H1 (cell line): ENCODE measurements around the gene XRN2.

ENCODE experiments used
- CREB1 ChIP-seq: IDR thresholded peaks from 2 replicates; pipeline ENCODE4 v1.6.1; 2012; ENCODE audit warnings: inconsistent platforms
- EZH2 ChIP-seq: fragments of 200-600 bp; sonication (generic); IDR thresholded peaks from 2 replicates; pipeline ENCODE4 v1.7.1; 2012; ENCODE audit warnings: low read depth, mild to moderate bottlenecking, moderate library complexity, low read length, inconsistent platforms; ENCODE audit not compliant: severe bottlenecking
- GABPA ChIP-seq: IDR thresholded peaks from 2 replicates; pipeline ENCODE4 v1.6.1; 2011; ENCODE audit warnings: mild to moderate bottlenecking, low read length, moderate library complexity, borderline replicate concordance; ENCODE audit not compliant: insufficient read depth
- KDM1A ChIP-seq: fragments of 200-600, 300-600 bp; sonication (generic); IDR thresholded peaks from 2 replicates; pipeline ENCODE4 v1.7.1; 2016; ENCODE audit warnings: mild to moderate bottlenecking, low read length, borderline replicate concordance
- POLR2A ChIP-seq, 2 experiments: IDR thresholded peaks; 1 replicate in 1 of 2; 2 replicates in 1 of 2; pipeline ENCODE4 v1.6.1; 2011; ENCODE audit warnings: low read depth in 2 of 2, low read length in 2 of 2, mild to moderate bottlenecking in 2 of 2; ENCODE audit errors: control extremely low read depth in 1 of 2
- RBBP5 ChIP-seq: IDR thresholded peaks from 2 replicates; pipeline ENCODE4 v1.7.1; 2012; ENCODE audit warnings: low read depth, mild to moderate bottlenecking, inconsistent platforms, low read length, moderate library complexity, borderline replicate concordance
- SP2 ChIP-seq: IDR thresholded peaks from 2 replicates; pipeline ENCODE4 v1.6.1; 2012; ENCODE audit warnings: mild to moderate bottlenecking, low read length, inconsistent platforms
- TEAD4 ChIP-seq: IDR thresholded peaks from 2 replicates; pipeline ENCODE4 v1.6.1; 2012; ENCODE audit warnings: low read depth, low read length, inconsistent platforms, mixed read lengths
- TF ChIP-seq, protein P1 (sequence below), 3 experiments: IDR thresholded peaks; 1 replicate in 2 of 3; 2 replicates in 1 of 3; pipeline versions ENCODE4 v1.5.1 to v1.6.1; 2011; ENCODE audit warnings: low read length in 3 of 3, mild to moderate bottlenecking in 3 of 3, inconsistent platforms in 2 of 3, low read depth in 1 of 3, moderate library complexity in 1 of 3; ENCODE audit not compliant: insufficient read depth in 1 of 3; ENCODE audit errors: control extremely low read depth in 1 of 3
- TF ChIP-seq, protein P2 (sequence below): IDR thresholded peaks from 2 replicates; pipeline ENCODE4 v1.6.1; 2012; ENCODE audit warnings: low read length, inconsistent platforms

- TF ChIP-seq TEAD4 (no peak), POLR2A (IDR thresholded peaks at IDR 0.05; ENCODE audit: control extremely low read depth in 1 of 2, low read depth in 2 of 2, low read length in 2 of 2) (no peak), KDM1A (no peak), CREB1 (no peak), RBBP5 (no peak), GABPA (no peak), SP2 (no peak), EZH2 (no peak)
- TF ChIP-seq, protein P1, sequence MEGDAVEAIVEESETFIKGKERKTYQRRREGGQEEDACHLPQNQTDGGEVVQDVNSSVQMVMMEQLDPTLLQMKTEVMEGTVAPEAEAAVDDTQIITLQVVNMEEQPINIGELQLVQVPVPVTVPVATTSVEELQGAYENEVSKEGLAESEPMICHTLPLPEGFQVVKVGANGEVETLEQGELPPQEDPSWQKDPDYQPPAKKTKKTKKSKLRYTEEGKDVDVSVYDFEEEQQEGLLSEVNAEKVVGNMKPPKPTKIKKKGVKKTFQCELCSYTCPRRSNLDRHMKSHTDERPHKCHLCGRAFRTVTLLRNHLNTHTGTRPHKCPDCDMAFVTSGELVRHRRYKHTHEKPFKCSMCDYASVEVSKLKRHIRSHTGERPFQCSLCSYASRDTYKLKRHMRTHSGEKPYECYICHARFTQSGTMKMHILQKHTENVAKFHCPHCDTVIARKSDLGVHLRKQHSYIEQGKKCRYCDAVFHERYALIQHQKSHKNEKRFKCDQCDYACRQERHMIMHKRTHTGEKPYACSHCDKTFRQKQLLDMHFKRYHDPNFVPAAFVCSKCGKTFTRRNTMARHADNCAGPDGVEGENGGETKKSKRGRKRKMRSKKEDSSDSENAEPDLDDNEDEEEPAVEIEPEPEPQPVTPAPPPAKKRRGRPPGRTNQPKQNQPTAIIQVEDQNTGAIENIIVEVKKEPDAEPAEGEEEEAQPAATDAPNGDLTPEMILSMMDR (IDR thresholded peaks at IDR 0.05; ENCODE audit: control extremely low read depth in 1 of 3, insufficient read depth in 1 of 3, low read depth in 1 of 3, low read length in 3 of 3): no peak
- TF ChIP-seq, protein P2, sequence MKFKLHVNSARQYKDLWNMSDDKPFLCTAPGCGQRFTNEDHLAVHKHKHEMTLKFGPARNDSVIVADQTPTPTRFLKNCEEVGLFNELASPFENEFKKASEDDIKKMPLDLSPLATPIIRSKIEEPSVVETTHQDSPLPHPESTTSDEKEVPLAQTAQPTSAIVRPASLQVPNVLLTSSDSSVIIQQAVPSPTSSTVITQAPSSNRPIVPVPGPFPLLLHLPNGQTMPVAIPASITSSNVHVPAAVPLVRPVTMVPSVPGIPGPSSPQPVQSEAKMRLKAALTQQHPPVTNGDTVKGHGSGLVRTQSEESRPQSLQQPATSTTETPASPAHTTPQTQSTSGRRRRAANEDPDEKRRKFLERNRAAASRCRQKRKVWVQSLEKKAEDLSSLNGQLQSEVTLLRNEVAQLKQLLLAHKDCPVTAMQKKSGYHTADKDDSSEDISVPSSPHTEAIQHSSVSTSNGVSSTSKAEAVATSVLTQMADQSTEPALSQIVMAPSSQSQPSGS: no peak
Observed at GRCh38 chr20:21278829-21279228, 24.3 kb upstream of the XRN2 start.
